Liver (tissue), 9 donors: ENCODE data around the gene SPATA1. TPM values are rescaled to one million over a fixed set of nuclear protein-coding genes. Genes with fewer than 3 reads are reported as not detected.

Experiments used
- DNase-seq: peaks from one replicate; pipeline ENCODE4 v3.0.0-alpha.2; 2017; ENCODE audit warnings: low spot score
- H3K27ac ChIP-seq, 2 donors: one replicate each; pipeline ENCODE4 v1.7.0; 2013; ENCODE audit warnings: inconsistent platforms in 2 of 2, low read length in 2 of 2, control low read depth in 1 of 2, low read depth in 1 of 2, mild to moderate bottlenecking in 1 of 2
- H3K27me3 ChIP-seq, 4 donors: one replicate each; pipeline versions ENCODE4 v1.6.1 to v1.7.0; 2013; ENCODE audit warnings: low read length in 3 of 4, inconsistent platforms in 1 of 4, mild to moderate bottlenecking in 1 of 4, moderate library complexity in 1 of 4; ENCODE audit not compliant: control insufficient read depth in 4 of 4, insufficient read depth in 4 of 4
- H3K36me3 ChIP-seq, 4 donors: one replicate each; pipeline versions ENCODE4 v1.6.1 to v1.7.0; 2013; ENCODE audit warnings: low read length in 3 of 4, mild to moderate bottlenecking in 3 of 4, low read depth in 1 of 4, moderate library complexity in 1 of 4; ENCODE audit not compliant: control insufficient read depth in 4 of 4, insufficient read depth in 3 of 4
- H3K4me1 ChIP-seq, 4 donors: one replicate each; pipeline versions ENCODE4 v1.6.1 to v1.7.0; 2013; ENCODE audit warnings: low read length in 3 of 4, mild to moderate bottlenecking in 3 of 4, moderate library complexity in 1 of 4; ENCODE audit not compliant: control insufficient read depth in 4 of 4, insufficient read depth in 4 of 4
- H3K4me3 ChIP-seq, 3 donors: one replicate each; pipeline versions ENCODE4 v1.6.1 to v1.7.0; 2013; ENCODE audit warnings: low read length in 3 of 3, control low read depth in 1 of 3, low read depth in 1 of 3, mild to moderate bottlenecking in 1 of 3
- H3K9ac ChIP-seq, 2 donors: one replicate each; pipeline ENCODE4 v1.7.0; 2013; ENCODE audit warnings: low read length in 2 of 2, mild to moderate bottlenecking in 2 of 2, moderate library complexity in 2 of 2, control low read depth in 1 of 2, low read depth in 1 of 2
- H3K9me3 ChIP-seq, 4 donors: one replicate each; pipeline versions ENCODE4 v1.6.1 to v1.7.0; 2013; ENCODE audit warnings: low read length in 3 of 4; ENCODE audit not compliant: control insufficient read depth in 4 of 4
- FOXA1 ChIP-seq: IDR thresholded peaks from 2 replicates; pipeline ENCODE4 v1.6.1; 2016; ENCODE audit warnings: antibody characterized with exemption
- FOXA2 ChIP-seq: IDR thresholded peaks from 2 replicates; pipeline ENCODE4 v1.6.1; 2016; ENCODE audit warnings: antibody characterized with exemption
- GABPA ChIP-seq, 2 donors: IDR thresholded peaks in 1 of 2; conservative IDR thresholded peaks in 1 of 2; 2 replicates each; pipeline ENCODE4 v1.6.1; 2016; ENCODE audit warnings: antibody characterized with exemption in 2 of 2, mild to moderate bottlenecking in 1 of 2, moderate library complexity in 1 of 2
- JUND ChIP-seq, 2 donors: IDR thresholded peaks; 2 replicates each; pipeline ENCODE4 v1.6.1; 2016; ENCODE audit warnings: antibody characterized with exemption in 2 of 2
- RAD21 ChIP-seq, 2 donors: IDR thresholded peaks; 2 replicates each; pipeline ENCODE4 v1.6.1; 2016; ENCODE audit warnings: antibody characterized with exemption in 2 of 2, mild to moderate bottlenecking in 2 of 2
- RXRA ChIP-seq, 2 donors: IDR thresholded peaks; 2 replicates each; pipeline ENCODE4 v1.6.1; 2017 to 2018; ENCODE audit warnings: antibody characterized with exemption in 2 of 2, mild to moderate bottlenecking in 1 of 2
- TAF1 ChIP-seq: conservative IDR thresholded peaks from 2 replicates; pipeline ENCODE4 v1.6.1; 2016; ENCODE audit warnings: antibody characterized with exemption, mild to moderate bottlenecking
- YY1 ChIP-seq: IDR thresholded peaks from 2 replicates; pipeline ENCODE4 v1.6.1; 2016; ENCODE audit warnings: antibody characterized with exemption, mild to moderate bottlenecking
- WGBS: extraction: QIAGEN DNeasy Blood & Tissue Kit; methylation state at CpG from one replicate; pipeline ENCODE4 v1.1.7; 2013; 5-methylcytosine and 5-hydroxymethylcytosine counted together
- polyA plus RNA-seq, 2 donors: library from polyadenylated mRNA; stranded (reverse) in 1 of 2; unstranded in 1 of 2; fragments of 200-250 nt in 1 of 2; fragments of >200 nt in 1 of 2; fragmentation: Nextera tagmentation in 1 of 2; extraction: Ambion mirVana in 1 of 2; gene quantifications; one replicate each; pipeline versions ENCODE4 v1.2.1 to v1.2.3, GENCODE V29; 2013 to 2015
- total RNA-seq, 2 donors: library from RNA; depleted of rRNA; stranded (reverse); fragments of >200 nt; gene quantifications; one replicate each; pipeline ENCODE4 v1.2.3, GENCODE V29; 2014
- TF ChIP-seq, protein P1 (sequence below): IDR thresholded peaks from 2 replicates; pipeline ENCODE4 v1.6.1; 2016; ENCODE audit warnings: antibody characterized with exemption
- TF ChIP-seq, protein P2 (sequence below): fragments of 150-350 bp; IDR thresholded peaks from 2 replicates; pipeline ENCODE4 v1.5.1; 2017; ENCODE audit warnings: improper control_type of control experiment, low read depth, low read length; ENCODE audit not compliant: missing input control
- TF ChIP-seq, protein P3 (sequence below): IDR thresholded peaks from 2 replicates; pipeline ENCODE4 v1.6.1; 2016; ENCODE audit warnings: antibody characterized with exemption, mild to moderate bottlenecking
- donor health status: healthy.
- donor health status: healthy.
- donor health status: healthy.
- donor health status: healthy.
- donor health status: healthy.

SPATA1 gene
- total and polyA plus RNA-seq, 4 donors: 0.06 to 2.2 (median 0.54) TPM

DNA sequence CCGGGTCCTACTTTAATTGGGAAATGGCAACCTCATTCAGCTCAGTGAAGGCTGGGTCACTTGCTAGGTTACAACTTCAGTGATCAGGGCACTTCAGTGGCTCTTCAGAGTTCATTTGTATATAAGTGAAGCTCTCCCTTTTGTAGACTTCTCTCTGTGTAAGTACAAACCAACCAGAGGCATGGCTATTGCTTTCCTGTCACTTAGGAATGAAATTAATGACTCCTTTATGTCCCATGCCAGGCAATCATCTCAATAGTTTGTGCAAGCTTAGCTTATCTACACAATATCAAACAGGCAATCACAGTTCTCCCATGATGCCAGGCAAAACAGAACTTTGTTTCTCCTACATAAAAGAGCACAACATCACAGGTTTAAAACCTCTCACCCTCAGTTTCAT is 90.8 kb downstream of the SPATA1 start (continued):
- TF ChIP-seq, protein P1, sequence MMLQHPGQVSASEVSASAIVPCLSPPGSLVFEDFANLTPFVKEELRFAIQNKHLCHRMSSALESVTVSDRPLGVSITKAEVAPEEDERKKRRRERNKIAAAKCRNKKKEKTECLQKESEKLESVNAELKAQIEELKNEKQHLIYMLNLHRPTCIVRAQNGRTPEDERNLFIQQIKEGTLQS: no peak

DNA sequence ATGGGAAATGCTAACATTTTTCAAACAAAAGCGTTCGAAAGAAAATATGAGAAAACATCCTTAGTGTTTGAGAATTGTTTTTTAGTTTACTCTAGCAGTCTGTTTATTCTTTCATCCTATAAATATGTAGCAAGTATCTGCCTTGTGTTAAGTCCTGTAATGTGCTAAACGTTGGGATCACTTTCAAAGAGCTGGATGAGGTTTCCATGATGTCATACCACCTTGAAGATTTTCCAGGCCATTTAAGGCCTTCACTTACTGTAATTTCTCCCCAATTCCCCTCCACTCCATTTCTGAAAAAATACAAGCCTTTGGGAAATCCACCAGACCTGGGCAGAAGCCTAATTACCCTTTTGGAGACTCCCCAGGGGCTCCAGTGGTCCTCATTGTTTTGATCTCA is 92.2 kb downstream of the SPATA1 start:
- no peak for DNase-seq
- 75% methylated on average over 3 of the region's 3 CpGs for WGBS
- H3K27ac ChIP-seq: no peak overlapping the region

DNA sequence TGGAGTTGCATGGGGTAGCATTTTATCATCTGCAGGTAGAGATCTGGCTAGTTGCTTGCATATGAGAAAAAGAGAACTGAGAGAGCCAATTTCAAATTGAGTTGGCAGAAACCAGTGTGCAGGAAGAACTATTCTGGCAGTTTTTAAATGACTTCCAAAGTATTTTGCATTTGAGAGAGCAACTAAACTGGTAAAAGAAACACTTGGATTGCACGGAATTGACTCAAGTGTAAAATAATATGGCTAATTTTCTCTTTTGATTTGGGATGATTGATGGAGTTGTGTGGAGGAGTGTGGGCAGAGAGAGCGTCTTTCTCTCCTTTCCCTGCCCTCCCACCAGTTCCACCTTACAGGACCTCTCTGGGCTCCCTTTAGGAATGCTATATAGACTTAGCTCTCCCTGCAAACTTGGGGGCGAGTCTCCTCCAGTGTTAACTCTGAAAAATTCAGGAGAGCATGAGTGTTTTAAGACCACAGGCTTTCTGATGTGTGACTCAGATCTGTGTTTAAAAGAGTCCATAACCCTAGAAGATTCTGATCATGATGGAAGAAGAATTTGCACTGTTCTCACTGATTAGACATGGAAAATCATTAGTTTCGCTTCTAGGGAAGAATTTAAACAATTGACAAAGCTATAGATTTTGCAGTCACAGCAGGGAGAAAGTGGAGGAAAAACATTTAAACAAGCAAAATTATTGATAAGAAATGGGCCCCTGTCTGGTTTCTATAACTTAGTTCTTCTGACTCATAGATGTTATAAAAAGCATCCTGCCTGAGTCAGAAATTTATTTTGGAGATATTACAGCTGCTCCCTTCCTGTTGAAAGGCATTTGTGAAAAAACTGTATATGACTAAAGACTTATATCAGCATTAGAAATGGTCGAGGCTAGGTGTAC is 92.9 kb downstream of the SPATA1 start:
- TF ChIP-seq FOXA1 (no peak), TAF1 (no peak), YY1 (no peak)
- TF ChIP-seq, protein P2, sequence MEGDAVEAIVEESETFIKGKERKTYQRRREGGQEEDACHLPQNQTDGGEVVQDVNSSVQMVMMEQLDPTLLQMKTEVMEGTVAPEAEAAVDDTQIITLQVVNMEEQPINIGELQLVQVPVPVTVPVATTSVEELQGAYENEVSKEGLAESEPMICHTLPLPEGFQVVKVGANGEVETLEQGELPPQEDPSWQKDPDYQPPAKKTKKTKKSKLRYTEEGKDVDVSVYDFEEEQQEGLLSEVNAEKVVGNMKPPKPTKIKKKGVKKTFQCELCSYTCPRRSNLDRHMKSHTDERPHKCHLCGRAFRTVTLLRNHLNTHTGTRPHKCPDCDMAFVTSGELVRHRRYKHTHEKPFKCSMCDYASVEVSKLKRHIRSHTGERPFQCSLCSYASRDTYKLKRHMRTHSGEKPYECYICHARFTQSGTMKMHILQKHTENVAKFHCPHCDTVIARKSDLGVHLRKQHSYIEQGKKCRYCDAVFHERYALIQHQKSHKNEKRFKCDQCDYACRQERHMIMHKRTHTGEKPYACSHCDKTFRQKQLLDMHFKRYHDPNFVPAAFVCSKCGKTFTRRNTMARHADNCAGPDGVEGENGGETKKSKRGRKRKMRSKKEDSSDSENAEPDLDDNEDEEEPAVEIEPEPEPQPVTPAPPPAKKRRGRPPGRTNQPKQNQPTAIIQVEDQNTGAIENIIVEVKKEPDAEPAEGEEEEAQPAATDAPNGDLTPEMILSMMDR: no peak
- Histone ChIP-seq H3K36me3 (peaks cover 0 to under 1% (median 0%) of the 10 kb centered on the region in 4 donors), H3K9ac (no peak overlapping the region), H3K4me1 (no peaks in the 10 kb centered on the region), H3K27ac (no peak overlapping the region), H3K27me3 (no peaks in the 10 kb centered on the region), H3K9me3 (peaks cover 0 to 3% (median 0%) of the 10 kb centered on the region in 4 donors), H3K4me3 (no peak overlapping the region)
- no peak for DNase-seq
- 77% methylated on average over 5 of the region's 5 CpGs for WGBS

More for the DNA sequence above, 92.2 kb downstream of the SPATA1 start:
- no peak overlapping the region for H3K4me3 ChIP-seq
- no peaks in the 10 kb centered on the region for H3K27me3 ChIP-seq
- no peak overlapping the region for H3K9ac ChIP-seq
- no peaks in the 10 kb centered on the region for H3K9me3 ChIP-seq
- no peaks in the 10 kb centered on the region for H3K4me1 ChIP-seq
- TF ChIP-seq RAD21 (IDR thresholded peaks at IDR 0.05) (no peak), JUND (IDR thresholded peaks at IDR 0.05) (no peak), FOXA2 (no peak), TAF1 (no peak), GABPA (IDR thresholded peaks at IDR 0.05 in 1 of 2, conservative IDR thresholded peaks at IDR 0.05 in 1 of 2) (no peak), RXRA (IDR thresholded peaks at IDR 0.05) (no peak)
- TF ChIP-seq, protein P2: no peak
- TF ChIP-seq, protein P3, sequence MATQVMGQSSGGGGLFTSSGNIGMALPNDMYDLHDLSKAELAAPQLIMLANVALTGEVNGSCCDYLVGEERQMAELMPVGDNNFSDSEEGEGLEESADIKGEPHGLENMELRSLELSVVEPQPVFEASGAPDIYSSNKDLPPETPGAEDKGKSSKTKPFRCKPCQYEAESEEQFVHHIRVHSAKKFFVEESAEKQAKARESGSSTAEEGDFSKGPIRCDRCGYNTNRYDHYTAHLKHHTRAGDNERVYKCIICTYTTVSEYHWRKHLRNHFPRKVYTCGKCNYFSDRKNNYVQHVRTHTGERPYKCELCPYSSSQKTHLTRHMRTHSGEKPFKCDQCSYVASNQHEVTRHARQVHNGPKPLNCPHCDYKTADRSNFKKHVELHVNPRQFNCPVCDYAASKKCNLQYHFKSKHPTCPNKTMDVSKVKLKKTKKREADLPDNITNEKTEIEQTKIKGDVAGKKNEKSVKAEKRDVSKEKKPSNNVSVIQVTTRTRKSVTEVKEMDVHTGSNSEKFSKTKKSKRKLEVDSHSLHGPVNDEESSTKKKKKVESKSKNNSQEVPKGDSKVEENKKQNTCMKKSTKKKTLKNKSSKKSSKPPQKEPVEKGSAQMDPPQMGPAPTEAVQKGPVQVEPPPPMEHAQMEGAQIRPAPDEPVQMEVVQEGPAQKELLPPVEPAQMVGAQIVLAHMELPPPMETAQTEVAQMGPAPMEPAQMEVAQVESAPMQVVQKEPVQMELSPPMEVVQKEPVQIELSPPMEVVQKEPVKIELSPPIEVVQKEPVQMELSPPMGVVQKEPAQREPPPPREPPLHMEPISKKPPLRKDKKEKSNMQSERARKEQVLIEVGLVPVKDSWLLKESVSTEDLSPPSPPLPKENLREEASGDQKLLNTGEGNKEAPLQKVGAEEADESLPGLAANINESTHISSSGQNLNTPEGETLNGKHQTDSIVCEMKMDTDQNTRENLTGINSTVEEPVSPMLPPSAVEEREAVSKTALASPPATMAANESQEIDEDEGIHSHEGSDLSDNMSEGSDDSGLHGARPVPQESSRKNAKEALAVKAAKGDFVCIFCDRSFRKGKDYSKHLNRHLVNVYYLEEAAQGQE: no peak
- H3K36me3 ChIP-seq: no peaks in the 10 kb centered on the region
